Right lung (tissue), 5 donors: ENCODE results near the gene PRKRA. TPM values are rescaled to one million over a fixed set of nuclear protein-coding genes. Genes with fewer than 3 reads are reported as not detected.

Experiments used
- polyA plus RNA-seq, 5 donors: library from polyadenylated mRNA; unstranded; fragments of 120-200 nt; gene quantifications; one replicate each; pipeline versions ENCODE4 v1.2.1 to v1.2.3, GENCODE V29; 2013; ENCODE audit warnings: inconsistent platforms in 1 of 5, low replicate concordance in 1 of 5; ENCODE audit not compliant: insufficient read length in 5 of 5, insufficient read depth in 1 of 5

Gene PRKRA
- polyA plus RNA-seq, 5 donors, result 68.5 to 84.2 (median 75.4) TPM

Other genes starting within 250 kb of the PRKRA start
- gene PJVK, start 203 bp upstream of the PRKRA start, polyA plus RNA-seq, result 10 to 100 TPM in 4 of 5 donors, 1 to 10 TPM in 1; 8.1 to 14.6 (median 12.1) TPM
- gene FKBP7, start 27.4 kb upstream of the PRKRA start, polyA plus RNA-seq, result 10 to 100 TPM; 61.7 to 85.0 (median 73.2) TPM
- 10 to 100 TPM; 23.0 to 32.6 (median 31.0) TPM for gene PLEKHA3, start 29.3 kb upstream of the PRKRA start, polyA plus RNA-seq